MM.1S (cell line): Measurements from ENCODE around the gene OR51G2.

Source experiments
- CTCF ChIP-seq: fragments of 300-600 bp; sonication (generic); IDR thresholded peaks from 2 replicates; pipeline ENCODE4 v1.5.1; 2016; ENCODE audit warnings: antibody characterized with exemption, low read length, mixed read lengths
- EZH2 ChIP-seq: fragments of 300-600 bp; sonication (generic); optimal IDR thresholded peaks from 2 replicates; pipeline ENCODE3; 2017; ENCODE audit warnings: low read depth, mild to moderate bottlenecking, antibody characterized with exemption, low read length, mixed read lengths

GRCh38 chr11:4865855-4866254 is 53.3 kb downstream of the OR51G2 start:
- TF ChIP-seq CTCF (no peak), EZH2 (no peak)
